Forelimb muscle (tissue), 1 donor: ENCODE results near the gene PAX8. TPM values are rescaled to one million over a fixed set of nuclear protein-coding genes. Genes with fewer than 3 reads are reported as not detected.

Experiments
- DNase-seq: peaks from one replicate; pipeline ENCODE4 v3.0.0-alpha.2; 2013; ENCODE audit warnings: low read depth
- polyA plus RNA-seq: library from polyadenylated mRNA; unstranded; fragments of 120-200 nt; gene quantifications from one replicate; pipeline ENCODE4 v1.2.1, GENCODE V29; 2013; ENCODE audit not compliant: insufficient read length

The PAX8 gene
- polyA plus RNA-seq, 1 donor, result 1.9 TPM

GRCh38 chr2:113220970-113221708, 57.6 kb downstream of the PAX8 start:
- no peak for DNase-seq

- no peak for DNase-seq
These were observed 58.7 kb downstream of the PAX8 start for GRCh38 chr2:113219889-113220641.

- DNase-seq, result no peak
These were observed 59.2 kb downstream of the PAX8 start for GRCh38 chr2:113219525-113219888.

GRCh38 chr2:113219092-113219441, 59.7 kb downstream of the PAX8 start:
- no peak for DNase-seq

GRCh38 chr2:113218283-113219091, 60.2 kb downstream of the PAX8 start:
- DNase-seq, result no peak

- no peak for DNase-seq
These were observed 61.1 kb downstream of the PAX8 start for GRCh38 chr2:113217455-113218282.

- DNase-seq, result no peak
These were observed 61.7 kb downstream of the PAX8 start for GRCh38 chr2:113216891-113217454.

- DNase-seq, result no peak
These were observed 62.4 kb downstream of the PAX8 start for GRCh38 chr2:113216321-113216720.

- DNase-seq, result no peak
These were observed 63.7 kb downstream of the PAX8 start for GRCh38 chr2:113215056-113215455.

- no peak for DNase-seq
These were observed 64.6 kb downstream of the PAX8 start for GRCh38 chr2:113214141-113214540.

GRCh38 chr2:113213061-113213930, 65.4 kb downstream of the PAX8 start:
- DNase-seq, result no peak

GRCh38 chr2:113212245-113213060, 66.3 kb downstream of the PAX8 start:
- no peak for DNase-seq

- no peak for DNase-seq
These were observed 67.3 kb downstream of the PAX8 start for GRCh38 chr2:113211226-113212105.

- DNase-seq, result no peak
These were observed 69.0 kb downstream of the PAX8 start for GRCh38 chr2:113209646-113210171.

GRCh38 chr2:113209011-113209645, 69.6 kb downstream of the PAX8 start:
- DNase-seq, result no peak

GRCh38 chr2:113208396-113208795, 70.3 kb downstream of the PAX8 start:
- DNase-seq, result no peak

GRCh38 chr2:113207021-113207420, 71.7 kb downstream of the PAX8 start:
- DNase-seq, result no peak

- no peak for DNase-seq
These were observed 72.5 kb downstream of the PAX8 start for GRCh38 chr2:113206251-113206650.
